HL-60 (cell line): Measurements from ENCODE around the gene BTBD9.

Experiments used
- GABPA ChIP-seq: IDR thresholded peaks from 2 replicates; pipeline ENCODE4 v1.6.1; 2012; ENCODE audit warnings: low read depth
- POLR2AphosphoS5 ChIP-seq: IDR thresholded peaks from 2 replicates; pipeline ENCODE4 v1.6.1; 2012; ENCODE audit warnings: low read depth
- REST ChIP-seq: IDR thresholded peaks from 2 replicates; pipeline ENCODE4 v1.6.1; 2012; ENCODE audit warnings: low read depth; ENCODE audit not compliant: insufficient replicate concordance
- TF ChIP-seq, protein P1 (sequence below): IDR thresholded peaks from one replicate; pipeline ENCODE4 v1.5.1; 2011; ENCODE audit warnings: low read length, control low read depth, inconsistent platforms; ENCODE audit not compliant: insufficient read depth

DNA sequence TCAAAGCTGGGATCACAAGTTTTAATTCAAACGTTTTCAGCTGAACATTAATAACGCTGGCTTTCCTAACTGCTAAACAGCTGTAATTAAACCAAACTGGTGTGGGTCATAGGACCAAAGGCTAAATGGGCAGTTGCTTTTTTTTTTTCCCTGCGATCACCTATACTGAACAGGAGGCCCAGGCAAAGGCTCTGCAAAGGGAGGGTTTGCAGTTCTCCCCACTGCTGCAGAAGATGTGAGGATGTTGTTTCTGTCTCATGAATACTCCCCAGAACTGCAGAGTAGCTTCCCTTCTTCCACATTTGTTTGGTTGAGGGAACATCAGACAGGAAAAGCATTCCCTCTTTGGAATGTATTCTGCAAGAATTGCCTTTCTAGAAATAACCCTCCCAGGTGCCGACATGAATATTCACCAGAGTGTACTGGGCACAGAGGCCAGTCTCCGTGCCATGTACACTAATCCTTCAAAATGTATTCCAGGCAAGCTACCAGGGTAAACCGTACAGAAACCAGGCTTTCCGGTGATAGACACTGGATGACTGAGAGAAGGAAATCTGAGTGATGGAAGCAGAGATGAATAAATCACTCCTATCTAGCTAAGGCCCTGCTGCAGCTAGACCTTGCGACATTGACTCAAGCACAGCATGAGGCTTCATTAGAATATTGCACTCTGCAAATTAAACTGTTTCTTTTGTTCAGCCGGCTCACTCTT lies 370.1 kb downstream of the BTBD9 start:
- TF ChIP-seq, protein P1, sequence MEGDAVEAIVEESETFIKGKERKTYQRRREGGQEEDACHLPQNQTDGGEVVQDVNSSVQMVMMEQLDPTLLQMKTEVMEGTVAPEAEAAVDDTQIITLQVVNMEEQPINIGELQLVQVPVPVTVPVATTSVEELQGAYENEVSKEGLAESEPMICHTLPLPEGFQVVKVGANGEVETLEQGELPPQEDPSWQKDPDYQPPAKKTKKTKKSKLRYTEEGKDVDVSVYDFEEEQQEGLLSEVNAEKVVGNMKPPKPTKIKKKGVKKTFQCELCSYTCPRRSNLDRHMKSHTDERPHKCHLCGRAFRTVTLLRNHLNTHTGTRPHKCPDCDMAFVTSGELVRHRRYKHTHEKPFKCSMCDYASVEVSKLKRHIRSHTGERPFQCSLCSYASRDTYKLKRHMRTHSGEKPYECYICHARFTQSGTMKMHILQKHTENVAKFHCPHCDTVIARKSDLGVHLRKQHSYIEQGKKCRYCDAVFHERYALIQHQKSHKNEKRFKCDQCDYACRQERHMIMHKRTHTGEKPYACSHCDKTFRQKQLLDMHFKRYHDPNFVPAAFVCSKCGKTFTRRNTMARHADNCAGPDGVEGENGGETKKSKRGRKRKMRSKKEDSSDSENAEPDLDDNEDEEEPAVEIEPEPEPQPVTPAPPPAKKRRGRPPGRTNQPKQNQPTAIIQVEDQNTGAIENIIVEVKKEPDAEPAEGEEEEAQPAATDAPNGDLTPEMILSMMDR: no peak
- TF ChIP-seq REST (no peak), POLR2AphosphoS5 (no peak), GABPA (no peak)
